Measurements from ENCODE around the gene ZNF608.

- TF ChIP-seq CTCF (IDR thresholded peaks at IDR 0.05; ENCODE audit: insufficient read depth, low read length, poor library complexity, severe bottlenecking) (no peak), EZH2phosphoT487 (conservative IDR thresholded peaks at IDR 0.05; ENCODE audit: low read length) (no peak)
These were observed 14.2 kb upstream of the ZNF608 start for GRCh38 chr5:124760608-124761007.

Measured in SU-DHL-6 (cell line).